Neural progenitor cell (in vitro differentiated cells): Measurements from ENCODE around the gene SYNRG.

ENCODE experiments used
- EZH2 ChIP-seq: fragments of 200-600 bp; sonication (generic); IDR thresholded peaks from 2 replicates; pipeline ENCODE4 v1.6.1; 2017; ENCODE audit warnings: antibody characterized with exemption, mild to moderate bottlenecking, moderate library complexity
- TF ChIP-seq, protein P1 (sequence below): fragments of 200-600 bp; sonication (generic); IDR thresholded peaks from 2 replicates; pipeline ENCODE4 v1.5.1; 2017; ENCODE audit warnings: antibody characterized with exemption, mild to moderate bottlenecking

GRCh38 chr17:37492167-37492566, 117.1 kb downstream of the SYNRG start:
- TF ChIP-seq, protein P1, sequence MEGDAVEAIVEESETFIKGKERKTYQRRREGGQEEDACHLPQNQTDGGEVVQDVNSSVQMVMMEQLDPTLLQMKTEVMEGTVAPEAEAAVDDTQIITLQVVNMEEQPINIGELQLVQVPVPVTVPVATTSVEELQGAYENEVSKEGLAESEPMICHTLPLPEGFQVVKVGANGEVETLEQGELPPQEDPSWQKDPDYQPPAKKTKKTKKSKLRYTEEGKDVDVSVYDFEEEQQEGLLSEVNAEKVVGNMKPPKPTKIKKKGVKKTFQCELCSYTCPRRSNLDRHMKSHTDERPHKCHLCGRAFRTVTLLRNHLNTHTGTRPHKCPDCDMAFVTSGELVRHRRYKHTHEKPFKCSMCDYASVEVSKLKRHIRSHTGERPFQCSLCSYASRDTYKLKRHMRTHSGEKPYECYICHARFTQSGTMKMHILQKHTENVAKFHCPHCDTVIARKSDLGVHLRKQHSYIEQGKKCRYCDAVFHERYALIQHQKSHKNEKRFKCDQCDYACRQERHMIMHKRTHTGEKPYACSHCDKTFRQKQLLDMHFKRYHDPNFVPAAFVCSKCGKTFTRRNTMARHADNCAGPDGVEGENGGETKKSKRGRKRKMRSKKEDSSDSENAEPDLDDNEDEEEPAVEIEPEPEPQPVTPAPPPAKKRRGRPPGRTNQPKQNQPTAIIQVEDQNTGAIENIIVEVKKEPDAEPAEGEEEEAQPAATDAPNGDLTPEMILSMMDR, result no peak
- TF ChIP-seq EZH2, result no peak
